VCaP (cell line): ENCODE measurements around the gene CCDC148.

ENCODE experiments used
- H3K27ac ChIP-seq: fragments of 450-650 bp; 2 replicates; pipeline ENCODE4 v1.5.1; 2017
- CTCF ChIP-seq: fragments of 450-650 bp; conservative IDR thresholded peaks from 2 replicates; pipeline ENCODE4 v1.5.1; 2017; ENCODE audit warnings: mild to moderate bottlenecking, moderate library complexity

CCDC148 gene

GRCh38 chr2:158489366-158490112, 33.0 kb upstream of the CCDC148 start:
- TF ChIP-seq CTCF, result no peak
- H3K27ac ChIP-seq, result no peak overlapping the region

- H3K27ac ChIP-seq, result no peak overlapping the region
- no peak for TF ChIP-seq CTCF
These were observed 32.1 kb upstream of the CCDC148 start for GRCh38 chr2:158488442-158489216.

GRCh38 chr2:158487419-158487818, 30.9 kb upstream of the CCDC148 start:
- no peak overlapping the region for H3K27ac ChIP-seq
- TF ChIP-seq CTCF, result no peak

GRCh38 chr2:158486970-158487325, 30.4 kb upstream of the CCDC148 start:
- no peak for TF ChIP-seq CTCF
- no peak overlapping the region for H3K27ac ChIP-seq

- no peak overlapping the region for H3K27ac ChIP-seq
- TF ChIP-seq CTCF, result no peak
These were observed 29.8 kb upstream of the CCDC148 start for GRCh38 chr2:158486150-158486969.

GRCh38 chr2:158484892-158485556, 28.5 kb upstream of the CCDC148 start:
- H3K27ac ChIP-seq, result no peak overlapping the region
- TF ChIP-seq CTCF, result no peak
